GM18907 (cell line): Measurements from ENCODE around the gene SLC26A11.
"Not testable (repeated sequence)": the region's sequence is repeated elsewhere in the genome, so short reads cannot be mapped to it uniquely, and the experiment has no call there.

Source experiments
- ATAC-seq: cut with Tn5 transposase; IDR thresholded peaks from one replicate; pipeline ENCODE4 v1.9.1; 2021; ENCODE audit warnings: mild to moderate bottlenecking, moderate library complexity; ENCODE audit not compliant: unreplicated experiment

SLC26A11 gene

GRCh38 chr17:80299350-80300100, 79.3 kb downstream of the SLC26A11 start:
- ATAC-seq, result not testable (repeated sequence)

- not testable (repeated sequence) for ATAC-seq
Measured at GRCh38 chr17:80300756-80301155, 80.5 kb downstream of the SLC26A11 start.
